ENCODE measurements around the gene SNAP91. TPM values are rescaled to one million over a fixed set of nuclear protein-coding genes. Genes with fewer than 3 reads are reported as not detected.

Gene SNAP91
- total and polyA plus RNA-seq, 4 donors = not detected

DNA sequence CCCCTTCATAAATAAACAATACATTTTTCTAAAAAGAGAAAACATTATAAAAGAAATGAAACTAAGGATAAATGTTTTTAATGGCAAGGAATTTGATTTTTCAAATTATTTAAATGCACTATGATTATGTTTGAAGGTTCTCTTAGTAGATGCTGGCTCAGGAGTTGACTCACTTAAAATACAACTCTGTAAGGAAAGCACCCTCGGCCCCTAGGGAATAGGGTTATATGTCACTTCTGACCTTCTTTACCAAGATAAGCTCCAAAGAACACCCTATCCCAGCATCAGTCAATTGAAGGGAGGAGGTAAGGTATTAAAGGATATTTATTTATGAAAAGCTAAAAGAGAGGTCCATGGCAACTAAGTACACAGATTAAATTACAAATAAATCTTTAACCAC, 6.8 kb downstream of the SNAP91 start:
- Histone ChIP-seq H3K27me3 (ENCODE audit: control insufficient read depth in 4 of 4, insufficient read depth in 4 of 4, low read length in 3 of 4) (no peaks in the 10 kb centered on the region), H3K9ac (ENCODE audit: low read depth in 1 of 2, low read length in 2 of 2) (no peak overlapping the region), H3K27ac (ENCODE audit: low read depth in 1 of 2, low read length in 2 of 2) (no peak overlapping the region), H3K9me3 (ENCODE audit: control insufficient read depth in 4 of 4, low read length in 3 of 4) (no peaks in the 10 kb centered on the region), H3K4me1 (ENCODE audit: control insufficient read depth in 4 of 4, insufficient read depth in 4 of 4, low read length in 3 of 4) (no peaks in the 10 kb centered on the region), H3K36me3 (ENCODE audit: control insufficient read depth in 4 of 4, insufficient read depth in 3 of 4, low read depth in 1 of 4, low read length in 3 of 4) (no peaks in the 10 kb centered on the region), H3K4me3 (ENCODE audit: low read depth in 1 of 3, low read length in 3 of 3) (no peak overlapping the region)
- no peak for DNase-seq (ENCODE audit: low spot score)
- 41% methylated on average over 1 of the region's 1 CpG for WGBS
- no peak for TF ChIP-seq JUND (IDR thresholded peaks at IDR 0.05)
- no peak for TF ChIP-seq FOXA2 (IDR thresholded peaks at IDR 0.05)
- TF ChIP-seq, protein P1, sequence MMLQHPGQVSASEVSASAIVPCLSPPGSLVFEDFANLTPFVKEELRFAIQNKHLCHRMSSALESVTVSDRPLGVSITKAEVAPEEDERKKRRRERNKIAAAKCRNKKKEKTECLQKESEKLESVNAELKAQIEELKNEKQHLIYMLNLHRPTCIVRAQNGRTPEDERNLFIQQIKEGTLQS (IDR thresholded peaks at IDR 0.05) = no peak
- no peak for TF ChIP-seq FOXA1 (IDR thresholded peaks at IDR 0.05)
- TF ChIP-seq, protein P2, sequence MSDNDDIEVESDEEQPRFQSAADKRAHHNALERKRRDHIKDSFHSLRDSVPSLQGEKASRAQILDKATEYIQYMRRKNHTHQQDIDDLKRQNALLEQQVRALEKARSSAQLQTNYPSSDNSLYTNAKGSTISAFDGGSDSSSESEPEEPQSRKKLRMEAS (IDR thresholded peaks at IDR 0.05) = no peak
- TF ChIP-seq, protein P3, sequence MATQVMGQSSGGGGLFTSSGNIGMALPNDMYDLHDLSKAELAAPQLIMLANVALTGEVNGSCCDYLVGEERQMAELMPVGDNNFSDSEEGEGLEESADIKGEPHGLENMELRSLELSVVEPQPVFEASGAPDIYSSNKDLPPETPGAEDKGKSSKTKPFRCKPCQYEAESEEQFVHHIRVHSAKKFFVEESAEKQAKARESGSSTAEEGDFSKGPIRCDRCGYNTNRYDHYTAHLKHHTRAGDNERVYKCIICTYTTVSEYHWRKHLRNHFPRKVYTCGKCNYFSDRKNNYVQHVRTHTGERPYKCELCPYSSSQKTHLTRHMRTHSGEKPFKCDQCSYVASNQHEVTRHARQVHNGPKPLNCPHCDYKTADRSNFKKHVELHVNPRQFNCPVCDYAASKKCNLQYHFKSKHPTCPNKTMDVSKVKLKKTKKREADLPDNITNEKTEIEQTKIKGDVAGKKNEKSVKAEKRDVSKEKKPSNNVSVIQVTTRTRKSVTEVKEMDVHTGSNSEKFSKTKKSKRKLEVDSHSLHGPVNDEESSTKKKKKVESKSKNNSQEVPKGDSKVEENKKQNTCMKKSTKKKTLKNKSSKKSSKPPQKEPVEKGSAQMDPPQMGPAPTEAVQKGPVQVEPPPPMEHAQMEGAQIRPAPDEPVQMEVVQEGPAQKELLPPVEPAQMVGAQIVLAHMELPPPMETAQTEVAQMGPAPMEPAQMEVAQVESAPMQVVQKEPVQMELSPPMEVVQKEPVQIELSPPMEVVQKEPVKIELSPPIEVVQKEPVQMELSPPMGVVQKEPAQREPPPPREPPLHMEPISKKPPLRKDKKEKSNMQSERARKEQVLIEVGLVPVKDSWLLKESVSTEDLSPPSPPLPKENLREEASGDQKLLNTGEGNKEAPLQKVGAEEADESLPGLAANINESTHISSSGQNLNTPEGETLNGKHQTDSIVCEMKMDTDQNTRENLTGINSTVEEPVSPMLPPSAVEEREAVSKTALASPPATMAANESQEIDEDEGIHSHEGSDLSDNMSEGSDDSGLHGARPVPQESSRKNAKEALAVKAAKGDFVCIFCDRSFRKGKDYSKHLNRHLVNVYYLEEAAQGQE (IDR thresholded peaks at IDR 0.05) = no peak

DNA sequence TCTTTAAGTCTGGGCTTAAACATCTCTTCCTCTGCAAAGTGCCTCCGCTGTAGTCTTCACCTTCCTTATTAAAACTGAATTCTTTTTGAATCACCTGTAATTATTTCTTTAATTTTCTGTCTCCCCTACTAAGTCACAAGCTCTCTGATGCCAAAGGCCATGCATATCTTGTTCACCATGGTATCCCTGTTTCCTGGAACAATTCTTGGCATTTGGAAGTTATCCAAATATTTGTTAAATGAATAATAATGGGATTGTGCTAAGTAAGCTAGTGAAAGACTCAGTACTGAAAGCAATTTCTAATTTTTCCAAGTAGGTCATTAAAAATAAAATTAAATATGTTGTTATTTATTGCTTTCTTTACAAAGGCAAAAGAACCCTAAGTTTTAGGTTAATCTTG, 12.2 kb downstream of the SNAP91 start:
- TF ChIP-seq, protein P3 (IDR thresholded peaks at IDR 0.05) = no peak
- TF ChIP-seq HNF4G (IDR thresholded peaks at IDR 0.05) (no peak), FOXA1 (IDR thresholded peaks at IDR 0.05) (no peak)
- WGBS = 92% methylated on average over 1 of the region's 1 CpG
- Histone ChIP-seq H3K4me1 (ENCODE audit: control insufficient read depth in 4 of 4, insufficient read depth in 4 of 4, low read length in 3 of 4) (no peaks in the 10 kb centered on the region), H3K36me3 (ENCODE audit: control insufficient read depth in 4 of 4, insufficient read depth in 3 of 4, low read depth in 1 of 4, low read length in 3 of 4) (no peaks in the 10 kb centered on the region), H3K9me3 (ENCODE audit: control insufficient read depth in 4 of 4, low read length in 3 of 4) (no peaks in the 10 kb centered on the region), H3K27ac (ENCODE audit: low read depth in 1 of 2, low read length in 2 of 2) (no peak overlapping the region), H3K9ac (ENCODE audit: low read depth in 1 of 2, low read length in 2 of 2) (no peak overlapping the region), H3K4me3 (ENCODE audit: low read depth in 1 of 3, low read length in 3 of 3) (no peak overlapping the region), H3K27me3 (ENCODE audit: control insufficient read depth in 4 of 4, insufficient read depth in 4 of 4, low read length in 3 of 4) (peaks cover 0 to 3% (median 0%) of the 10 kb centered on the region in 4 donors)
- no peak for DNase-seq (ENCODE audit: low spot score)

DNA sequence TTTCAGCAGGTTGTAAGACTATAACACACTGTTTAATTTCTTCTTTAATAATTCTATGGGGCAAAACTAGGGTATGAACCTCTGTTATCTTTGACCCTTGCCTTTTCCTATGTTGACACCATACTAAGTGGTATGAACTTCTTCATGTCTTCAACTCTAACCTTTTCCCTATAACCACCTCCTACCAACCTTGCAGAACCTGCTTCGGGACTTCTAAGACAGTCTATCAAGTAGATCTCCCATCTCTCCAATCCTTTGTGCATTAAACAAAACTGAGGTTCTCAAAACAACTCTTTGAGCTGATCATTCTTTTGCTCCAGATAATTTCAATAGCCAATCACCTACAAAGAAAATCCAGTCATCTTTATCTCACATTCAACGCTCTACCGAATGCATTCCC, 23.4 kb downstream of the SNAP91 start:
- H3K9ac ChIP-seq (ENCODE audit: low read depth in 1 of 2, low read length in 2 of 2) = no peak overlapping the region
- H3K27me3 ChIP-seq (ENCODE audit: control insufficient read depth in 4 of 4, insufficient read depth in 4 of 4, low read length in 3 of 4) = peaks cover 0 to 2% (median 0%) of the 10 kb centered on the region in 4 donors
- H3K4me3 ChIP-seq (ENCODE audit: low read depth in 1 of 3, low read length in 3 of 3) = no peak overlapping the region
- H3K9me3 ChIP-seq (ENCODE audit: control insufficient read depth in 4 of 4, low read length in 3 of 4) = no peaks in the 10 kb centered on the region
- no peaks in the 10 kb centered on the region for H3K36me3 ChIP-seq (ENCODE audit: control insufficient read depth in 4 of 4, insufficient read depth in 3 of 4, low read depth in 1 of 4, low read length in 3 of 4)
- DNase-seq (ENCODE audit: low spot score) = no peak
- WGBS = 79% methylated on average over 3 of the region's 3 CpGs
- H3K27ac ChIP-seq (ENCODE audit: low read depth in 1 of 2, low read length in 2 of 2) = no peak overlapping the region
- no peaks in the 10 kb centered on the region for H3K4me1 ChIP-seq (ENCODE audit: control insufficient read depth in 4 of 4, insufficient read depth in 4 of 4, low read length in 3 of 4)
- TF ChIP-seq, protein P4, sequence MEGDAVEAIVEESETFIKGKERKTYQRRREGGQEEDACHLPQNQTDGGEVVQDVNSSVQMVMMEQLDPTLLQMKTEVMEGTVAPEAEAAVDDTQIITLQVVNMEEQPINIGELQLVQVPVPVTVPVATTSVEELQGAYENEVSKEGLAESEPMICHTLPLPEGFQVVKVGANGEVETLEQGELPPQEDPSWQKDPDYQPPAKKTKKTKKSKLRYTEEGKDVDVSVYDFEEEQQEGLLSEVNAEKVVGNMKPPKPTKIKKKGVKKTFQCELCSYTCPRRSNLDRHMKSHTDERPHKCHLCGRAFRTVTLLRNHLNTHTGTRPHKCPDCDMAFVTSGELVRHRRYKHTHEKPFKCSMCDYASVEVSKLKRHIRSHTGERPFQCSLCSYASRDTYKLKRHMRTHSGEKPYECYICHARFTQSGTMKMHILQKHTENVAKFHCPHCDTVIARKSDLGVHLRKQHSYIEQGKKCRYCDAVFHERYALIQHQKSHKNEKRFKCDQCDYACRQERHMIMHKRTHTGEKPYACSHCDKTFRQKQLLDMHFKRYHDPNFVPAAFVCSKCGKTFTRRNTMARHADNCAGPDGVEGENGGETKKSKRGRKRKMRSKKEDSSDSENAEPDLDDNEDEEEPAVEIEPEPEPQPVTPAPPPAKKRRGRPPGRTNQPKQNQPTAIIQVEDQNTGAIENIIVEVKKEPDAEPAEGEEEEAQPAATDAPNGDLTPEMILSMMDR (IDR thresholded peaks at IDR 0.05; ENCODE audit: low read depth, low read length, missing input control) = no peak
- TF ChIP-seq, protein P5, sequence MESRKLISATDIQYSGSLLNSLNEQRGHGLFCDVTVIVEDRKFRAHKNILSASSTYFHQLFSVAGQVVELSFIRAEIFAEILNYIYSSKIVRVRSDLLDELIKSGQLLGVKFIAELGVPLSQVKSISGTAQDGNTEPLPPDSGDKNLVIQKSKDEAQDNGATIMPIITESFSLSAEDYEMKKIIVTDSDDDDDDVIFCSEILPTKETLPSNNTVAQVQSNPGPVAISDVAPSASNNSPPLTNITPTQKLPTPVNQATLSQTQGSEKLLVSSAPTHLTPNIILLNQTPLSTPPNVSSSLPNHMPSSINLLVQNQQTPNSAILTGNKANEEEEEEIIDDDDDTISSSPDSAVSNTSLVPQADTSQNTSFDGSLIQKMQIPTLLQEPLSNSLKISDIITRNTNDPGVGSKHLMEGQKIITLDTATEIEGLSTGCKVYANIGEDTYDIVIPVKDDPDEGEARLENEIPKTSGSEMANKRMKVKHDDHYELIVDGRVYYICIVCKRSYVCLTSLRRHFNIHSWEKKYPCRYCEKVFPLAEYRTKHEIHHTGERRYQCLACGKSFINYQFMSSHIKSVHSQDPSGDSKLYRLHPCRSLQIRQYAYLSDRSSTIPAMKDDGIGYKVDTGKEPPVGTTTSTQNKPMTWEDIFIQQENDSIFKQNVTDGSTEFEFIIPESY (IDR thresholded peaks at IDR 0.05) = no peak
- no peak for TF ChIP-seq TAF1 (conservative IDR thresholded peaks at IDR 0.05)
- no peak for TF ChIP-seq EGR1 (IDR thresholded peaks at IDR 0.05; ENCODE audit: low read depth in 2 of 2)
- TF ChIP-seq, protein P3 (IDR thresholded peaks at IDR 0.05) = no peak
- TF ChIP-seq RAD21 (IDR thresholded peaks at IDR 0.05) = no peak

Data from liver (tissue), 9 donors.